H1 (cell line): Measurements from ENCODE around the gene HMCN1.

Experiments
- CHD1 ChIP-seq: IDR thresholded peaks from 2 replicates; pipeline ENCODE4 v1.6.1; 2012; ENCODE audit warnings: low read depth, low read length, improper control_type of control experiment
- EZH2 ChIP-seq: fragments of 200-600 bp; sonication (generic); IDR thresholded peaks from 2 replicates; pipeline ENCODE4 v1.7.1; 2012; ENCODE audit warnings: low read depth, mild to moderate bottlenecking, moderate library complexity, low read length, inconsistent platforms; ENCODE audit not compliant: severe bottlenecking
- KDM4A ChIP-seq: IDR thresholded peaks from one replicate; pipeline ENCODE4 v1.7.1; 2012; ENCODE audit warnings: low read depth, mild to moderate bottlenecking, moderate library complexity, low read length, inconsistent platforms; ENCODE audit not compliant: severe bottlenecking
- SIN3A ChIP-seq, 2 experiments: IDR thresholded peaks in 1 of 2; conservative IDR thresholded peaks in 1 of 2; 2 replicates each; pipeline ENCODE4 v1.6.1; 2011 to 2012; ENCODE audit warnings: low read length in 2 of 2, improper control_type of control experiment in 1 of 2, low read depth in 1 of 2, mild to moderate bottlenecking in 1 of 2
- TF ChIP-seq, protein P1 (sequence below), 3 experiments: IDR thresholded peaks; 1 replicate in 2 of 3; 2 replicates in 1 of 3; pipeline versions ENCODE4 v1.5.1 to v1.6.1; 2011; ENCODE audit warnings: low read length in 3 of 3, mild to moderate bottlenecking in 3 of 3, inconsistent platforms in 2 of 3, low read depth in 1 of 3, moderate library complexity in 1 of 3; ENCODE audit not compliant: insufficient read depth in 1 of 3; ENCODE audit errors: control extremely low read depth in 1 of 3

DNA sequence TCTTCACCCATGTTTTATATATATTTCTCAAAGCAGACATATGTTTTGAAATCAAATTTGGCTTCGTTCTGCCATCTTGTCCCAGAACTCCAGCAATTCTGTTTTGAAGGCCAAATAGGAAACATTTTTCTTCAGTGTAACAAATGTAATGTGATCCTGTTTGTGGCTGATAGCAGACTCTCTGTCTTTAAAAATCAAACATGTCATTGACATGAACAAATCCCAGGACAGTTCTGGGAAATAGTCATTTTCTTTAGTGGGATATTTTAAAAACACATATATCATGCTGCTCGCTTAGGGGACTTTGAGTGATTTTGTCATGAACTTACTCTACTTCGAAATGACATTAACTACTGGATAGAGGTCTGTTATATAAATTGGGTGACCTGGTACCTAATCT, 51.4 kb downstream of the HMCN1 start:
- TF ChIP-seq EZH2: no peak
- TF ChIP-seq KDM4A: no peak
- TF ChIP-seq, protein P1, sequence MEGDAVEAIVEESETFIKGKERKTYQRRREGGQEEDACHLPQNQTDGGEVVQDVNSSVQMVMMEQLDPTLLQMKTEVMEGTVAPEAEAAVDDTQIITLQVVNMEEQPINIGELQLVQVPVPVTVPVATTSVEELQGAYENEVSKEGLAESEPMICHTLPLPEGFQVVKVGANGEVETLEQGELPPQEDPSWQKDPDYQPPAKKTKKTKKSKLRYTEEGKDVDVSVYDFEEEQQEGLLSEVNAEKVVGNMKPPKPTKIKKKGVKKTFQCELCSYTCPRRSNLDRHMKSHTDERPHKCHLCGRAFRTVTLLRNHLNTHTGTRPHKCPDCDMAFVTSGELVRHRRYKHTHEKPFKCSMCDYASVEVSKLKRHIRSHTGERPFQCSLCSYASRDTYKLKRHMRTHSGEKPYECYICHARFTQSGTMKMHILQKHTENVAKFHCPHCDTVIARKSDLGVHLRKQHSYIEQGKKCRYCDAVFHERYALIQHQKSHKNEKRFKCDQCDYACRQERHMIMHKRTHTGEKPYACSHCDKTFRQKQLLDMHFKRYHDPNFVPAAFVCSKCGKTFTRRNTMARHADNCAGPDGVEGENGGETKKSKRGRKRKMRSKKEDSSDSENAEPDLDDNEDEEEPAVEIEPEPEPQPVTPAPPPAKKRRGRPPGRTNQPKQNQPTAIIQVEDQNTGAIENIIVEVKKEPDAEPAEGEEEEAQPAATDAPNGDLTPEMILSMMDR (IDR thresholded peaks at IDR 0.05; ENCODE audit: control extremely low read depth in 1 of 3, insufficient read depth in 1 of 3, low read depth in 1 of 3, low read length in 3 of 3): no peak
- TF ChIP-seq CHD1: no peak
- no peak for TF ChIP-seq SIN3A (conservative IDR thresholded peaks at IDR 0.05 in 1 of 2, IDR thresholded peaks at IDR 0.05 in 1 of 2; ENCODE audit: low read depth in 1 of 2, low read length in 2 of 2)
